Adrenal gland (tissue), 12 donors: ENCODE data around the gene CUL1. TPM values are rescaled to one million over a fixed set of nuclear protein-coding genes. Genes with fewer than 3 reads are reported as not detected.

Experiments used
- DNase-seq, 7 donors: peaks; one replicate each; pipeline ENCODE4 v3.0.0-alpha.2; 2019 to 2020
- H3K27ac ChIP-seq, 5 donors: fragments of 200-600 bp; sonication (generic) in 4 of 5; 1 replicate in 3 of 5; 2 replicates in 2 of 5; pipeline versions ENCODE4 v1.5.1 to v1.8.0; 2016 to 2020; ENCODE audit warnings: mild to moderate bottlenecking in 1 of 5
- H3K27me3 ChIP-seq: fragments of 200-600 bp; 2 replicates; pipeline ENCODE4 v1.8.0; 2021
- H3K36me3 ChIP-seq, 2 donors: fragments of 200-600 bp; replicated peaks in 1 of 2; 1 replicate in 1 of 2; 2 replicates in 1 of 2; pipeline versions ENCODE4 v1.5.1 to v1.8.0; 2018 to 2022
- H3K4me1 ChIP-seq, 2 donors: fragments of 200-600 bp; replicated peaks in 1 of 2; 1 replicate in 1 of 2; 2 replicates in 1 of 2; pipeline versions ENCODE4 v1.5.1 to v1.8.0; 2018 to 2021
- H3K4me3 ChIP-seq, 4 donors: fragments of 200-600 bp; sonication (generic) in 3 of 4; one replicate each; pipeline ENCODE4 v1.5.1; 2016 to 2018
- H3K9me3 ChIP-seq, 3 donors: fragments of 200-600 bp; sonication (generic) in 1 of 3; replicated peaks in 1 of 3; 1 replicate in 2 of 3; 2 replicates in 1 of 3; pipeline versions ENCODE4 v1.5.1 to v1.8.0; 2016 to 2021
- CTCF ChIP-seq, 6 experiments: fragments of 450-650 bp in 4 of 6; fragments of 200-600 bp in 2 of 6; sonication (generic) in 1 of 6; IDR thresholded peaks; 1 replicate in 5 of 6; 2 replicates in 1 of 6; pipeline versions ENCODE4 v1.5.1 to v1.8.0; 2016 to 2021; ENCODE audit warnings: antibody characterized with exemption in 6 of 6, mild to moderate bottlenecking in 2 of 6, moderate library complexity in 1 of 6
- POLR2A ChIP-seq, 2 donors: fragments of 450-650 bp; IDR thresholded peaks; one replicate each; pipeline ENCODE4 v1.6.1; 2017; ENCODE audit warnings: antibody characterized with exemption in 2 of 2, mild to moderate bottlenecking in 2 of 2, moderate library complexity in 1 of 2
- WGBS, 4 donors: extraction: QIAGEN DNeasy Blood & Tissue Kit in 2 of 4; methylation state at CpG; one replicate each; pipeline versions ENCODE4 v1.1.5 to v1.1.7; 2013 to 2017; 5-methylcytosine and 5-hydroxymethylcytosine counted together
- intact Hi-C, 2 donors: fragments of 100-400 bp; cut with DNase I; formaldehyde crosslinking; loops; one replicate each; pipeline versions ENCODE4 v1.14.1 to v1.15.0; 2022 to 2023
- polyA plus RNA-seq, 3 donors: library from polyadenylated mRNA; stranded (reverse); fragments of 200-250 nt in 2 of 3; fragments of 350-450 nt in 1 of 3; fragmentation: Illumina TruSeq in 1 of 3; extraction: RNeasy Lipid Tissue Mini Kit (QIAGEN cat#74804) in 1 of 3; gene quantifications; one replicate each; pipeline ENCODE4 v1.2.3, GENCODE V29; 2013 to 2014
- total RNA-seq, 9 donors: library from RNA; depleted of rRNA in 4 of 9; stranded (reverse); fragments of >200 nt in 4 of 9; fragments of 120-200 nt in 1 of 9; fragmentation: NEBNext Ultra II Directional in 1 of 9; extraction: Animal tissue kit (Norgen Biotek cat#: 25700) in 1 of 9; gene quantifications; one replicate each; pipeline versions ENCODE4 v1.1.0 to v1.2.4, GENCODE V29; 2013 to 2023
- donor health status: healthy with polysubstance abuse.
- donor health status: Bipolar disorder and iron deficiency.
- donor health status: DM: yes; HTN: yes; CAD: no.
- donor health status: DM: no; HTN: no; CAD: no.
- donor health status: DM: no; HTN: no; CAD: no.
- donor health status: DM: yes; HTN: yes; CAD: no.

The CUL1 gene
- total and polyA plus RNA-seq, 12 donors: 20.8 to 106 (median 38.2) TPM

GRCh38 chr7:148806187-148806586, 107.5 kb downstream of the CUL1 start:
- peaks cover 0 to 15% of the 10 kb centered on the region in 2 donors for H3K36me3 ChIP-seq
- no peak overlapping the region for H3K4me3 ChIP-seq
- H3K9me3 ChIP-seq: no peaks in the 10 kb centered on the region
- no peaks in the 10 kb centered on the region for H3K4me1 ChIP-seq
- H3K27me3 ChIP-seq: no peaks in the 10 kb centered on the region
- DNase-seq: no peak
- WGBS, 4 donors: 93 to 96% (median 94%) methylated on average over 7 of the region's 7 CpGs
- intact Hi-C loops: no loop called here
- H3K27ac ChIP-seq: no peak overlapping the region
- no peak for TF ChIP-seq POLR2A (IDR thresholded peaks at IDR 0.05)
- no peak for TF ChIP-seq CTCF (IDR thresholded peaks at IDR 0.05)

- Histone ChIP-seq H3K4me3 (no peak overlapping the region), H3K9me3 (no peaks in the 10 kb centered on the region), H3K36me3 (peaks cover 0 to 3% of the 10 kb centered on the region in 2 donors), H3K4me1 (no peaks in the 10 kb centered on the region), H3K27ac (no peak overlapping the region), H3K27me3 (no peaks in the 10 kb centered on the region)
- TF ChIP-seq CTCF (IDR thresholded peaks at IDR 0.05) (no peak), POLR2A (IDR thresholded peaks at IDR 0.05) (no peak)
- intact Hi-C loops: no loop called here
- DNase-seq: no peak
- 74 to 88% (median 78%) methylated on average over 4 of the region's 4 CpGs for WGBS, 4 donors
Measured at GRCh38 chr7:148807436-148807835, 108.7 kb downstream of the CUL1 start.

GRCh38 chr7:148809856-148810255, 111.2 kb downstream of the CUL1 start:
- Histone ChIP-seq H3K9me3 (no peaks in the 10 kb centered on the region), H3K4me3 (no peak overlapping the region), H3K36me3 (no peaks in the 10 kb centered on the region), H3K27ac (no peak overlapping the region), H3K4me1 (no peaks in the 10 kb centered on the region), H3K27me3 (no peaks in the 10 kb centered on the region)
- TF ChIP-seq CTCF (IDR thresholded peaks at IDR 0.05) (no peak), POLR2A (IDR thresholded peaks at IDR 0.05) (no peak)
- intact Hi-C loops: no loop called here
- no peak for DNase-seq
- WGBS, 4 donors: 71 to 87% (median 80%) methylated on average over 4 of the region's 4 CpGs

GRCh38 chr7:148811892-148812291, 113.2 kb downstream of the CUL1 start:
- no peak overlapping the region for H3K4me3 ChIP-seq
- no peak for TF ChIP-seq CTCF (IDR thresholded peaks at IDR 0.05)
- TF ChIP-seq POLR2A (IDR thresholded peaks at IDR 0.05): no peak
- intact Hi-C loops: no loop called here

More at GRCh38 chr7:148811892-148812291, 113.2 kb downstream of the CUL1 start:
- Histone ChIP-seq H3K4me1 (no peaks in the 10 kb centered on the region), H3K9me3 (no peaks in the 10 kb centered on the region), H3K36me3 (no peaks in the 10 kb centered on the region), H3K27me3 (no peaks in the 10 kb centered on the region), H3K27ac (no peak overlapping the region)
- WGBS, 4 donors: 89 to 95% (median 93%) methylated on average over 4 of the region's 4 CpGs
- DNase-seq: no peak
